Neural progenitor cell (in vitro differentiated cells): ENCODE data around the gene TAS2R30.

Experiments used
- CTCF ChIP-seq: fragments of 200-600 bp; sonication (generic); IDR thresholded peaks from 2 replicates; pipeline ENCODE4 v1.5.1; 2017; ENCODE audit warnings: antibody characterized with exemption, mild to moderate bottlenecking
- EZH2 ChIP-seq: fragments of 200-600 bp; sonication (generic); IDR thresholded peaks from 2 replicates; pipeline ENCODE4 v1.6.1; 2017; ENCODE audit warnings: antibody characterized with exemption, mild to moderate bottlenecking, moderate library complexity

- TF ChIP-seq EZH2: no peak
- no peak for TF ChIP-seq CTCF
Measured at GRCh38 chr12:11150832-11151231, 16.4 kb upstream of the TAS2R30 start.
